HuH-7.5 (cell line): ENCODE results near the gene SMIM13.
"Not testable (repeated sequence)": the region's sequence is repeated elsewhere in the genome, so short reads cannot be mapped to it uniquely, and the experiment has no call there.

ENCODE experiments used
- DNase-seq: peaks from one replicate; pipeline ENCODE4 v3.0.0; 2011; ENCODE audit warnings: low spot score

SMIM13 gene

GRCh38 chr6:11083956-11084355 lies 9.7 kb upstream of the SMIM13 start:
- no peak for DNase-seq

GRCh38 chr6:11085758-11086435 lies 7.7 kb upstream of the SMIM13 start:
- no peak for DNase-seq

- DNase-seq = not testable (repeated sequence)
Observed at GRCh38 chr6:11087141-11087812, 6.4 kb upstream of the SMIM13 start.

- DNase-seq = no peak
Observed at GRCh38 chr6:11089695-11090094, 3.9 kb upstream of the SMIM13 start.

- DNase-seq = not testable (repeated sequence)
Observed at GRCh38 chr6:11091141-11091540, 2.5 kb upstream of the SMIM13 start.

- DNase-seq = peak; percentile 34
Observed at GRCh38 chr6:11092668-11093375, 812 bp upstream of the SMIM13 start.

GRCh38 chr6:11093376-11093625 lies 333 bp upstream of the SMIM13 start:
- no peak for DNase-seq

- peak; percentile 35 for DNase-seq
Observed at GRCh38 chr6:11094411-11094851, 797 bp downstream of the SMIM13 start.

GRCh38 chr6:11094941-11095340 lies 1.3 kb downstream of the SMIM13 start:
- no peak for DNase-seq

- no peak for DNase-seq
Observed at GRCh38 chr6:11096109-11096508, 2.5 kb downstream of the SMIM13 start.

- DNase-seq = no peak
Observed at GRCh38 chr6:11097476-11097875, 3.8 kb downstream of the SMIM13 start.

GRCh38 chr6:11098004-11098403 lies 4.4 kb downstream of the SMIM13 start:
- DNase-seq = no peak

- DNase-seq = no peak
Observed at GRCh38 chr6:11101417-11101816, 7.8 kb downstream of the SMIM13 start.

GRCh38 chr6:11103065-11103464 lies 9.4 kb downstream of the SMIM13 start:
- no peak for DNase-seq

GRCh38 chr6:11108726-11109125 lies 15.1 kb downstream of the SMIM13 start:
- DNase-seq = no peak

GRCh38 chr6:11110921-11111768 lies 17.5 kb downstream of the SMIM13 start, which contains the start of gene ERVFRD-1:
Gene ERVFRD-1 (minus strand): TSS chr6:11111725. CDS start chr6:11105310, 6,415 bp downstream.
- DNase-seq = no peak

- no peak for DNase-seq
Observed at GRCh38 chr6:11111769-11112437, 18.3 kb downstream of the SMIM13 start.

GRCh38 chr6:11113038-11113437 lies 19.4 kb downstream of the SMIM13 start:
- no peak for DNase-seq

- DNase-seq = not testable (repeated sequence)
Observed at GRCh38 chr6:11115808-11116536, 22.3 kb downstream of the SMIM13 start.

GRCh38 chr6:11120271-11121005 lies 26.8 kb downstream of the SMIM13 start:
- no peak for DNase-seq
